ENCODE data around the gene CCNO.

- no peak for TF ChIP-seq CTCF (IDR thresholded peaks at IDR 0.05; ENCODE audit: extremely low read depth in 1 of 2, insufficient read depth in 1 of 2, low read depth in 1 of 2, low read length in 2 of 2)
- TF ChIP-seq FOS (IDR thresholded peaks at IDR 0.05; ENCODE audit: borderline replicate concordance, insufficient read depth, low read length) = no peak
- no peak for TF ChIP-seq EZH2 (IDR thresholded peaks at IDR 0.05; ENCODE audit: borderline replicate concordance, low read depth, low read length, severe bottlenecking)
Measured at GRCh38 chr5:55188656-55189540, 44.5 kb downstream of the CCNO start.

Data from endothelial cell of umbilical vein (primary cell).